Ascending aorta (tissue), 2 donors: ENCODE measurements around the gene IGHMBP2. TPM values are rescaled to one million over a fixed set of nuclear protein-coding genes. Genes with fewer than 3 reads are reported as not detected.
A peak's percentile ranks its signal among the peaks of the same experiment; 100 is the strongest.

Source experiments
- DNase-seq, 2 donors: peaks; one replicate each; pipeline ENCODE4 v3.0.0-alpha.2; 2019; ENCODE audit warnings: low spot score in 2 of 2
- H3K27ac ChIP-seq, 2 donors: fragments of 200-600 bp; sonication (generic); one replicate each; pipeline ENCODE4 v1.5.1; 2016 to 2017; ENCODE audit warnings: mild to moderate bottlenecking in 1 of 2
- H3K27me3 ChIP-seq: fragments of 200-600 bp; sonication (generic); one replicate; pipeline ENCODE4 v1.5.1; 2017
- H3K36me3 ChIP-seq, 2 donors: fragments of 200-600 bp; sonication (generic); one replicate each; pipeline ENCODE4 v1.5.1; 2016
- H3K4me1 ChIP-seq, 2 donors: fragments of 200-600 bp; sonication (generic); one replicate each; pipeline ENCODE4 v1.5.1; 2016 to 2017; ENCODE audit warnings: mild to moderate bottlenecking in 1 of 2
- H3K4me3 ChIP-seq, 2 donors: fragments of 200-600 bp; sonication (generic); one replicate each; pipeline ENCODE4 v1.5.1; 2016 to 2017; ENCODE audit warnings: mild to moderate bottlenecking in 1 of 2
- H3K9me3 ChIP-seq, 2 donors: fragments of 200-600 bp; sonication (generic); one replicate each; pipeline ENCODE4 v1.5.1; 2016
- CTCF ChIP-seq, 3 experiments: fragments of 200-600 bp in 2 of 3; fragments of 450-650 bp in 1 of 3; sonication (generic) in 2 of 3; IDR thresholded peaks; one replicate each; pipeline ENCODE4 v1.5.1; 2016 to 2019; ENCODE audit warnings: antibody characterized with exemption in 3 of 3, mild to moderate bottlenecking in 1 of 3, moderate library complexity in 1 of 3
- intact Hi-C: fragments of 100-400 bp; cut with DNase I; formaldehyde crosslinking; loops from one replicate; pipeline ENCODE4 v1.15.1; 2023
- total RNA-seq: library from RNA; depleted of rRNA; stranded (reverse); fragments of >200 nt; gene quantifications from one replicate; pipeline ENCODE4 v1.1.0, GENCODE V29; 2016

Gene IGHMBP2
- total RNA-seq, 1 donor from 2014 or later: 52.0 TPM

GRCh38 chr11:68982134-68982533 lies 78.4 kb downstream of the IGHMBP2 start:
- no peak overlapping the region for H3K4me3 ChIP-seq
- peaks cover 4 to 5% of the 10 kb centered on the region in 2 donors for H3K9me3 ChIP-seq
- no peak overlapping the region for H3K27ac ChIP-seq
- H3K36me3 ChIP-seq: no peaks in the 10 kb centered on the region
- no peak for TF ChIP-seq CTCF (IDR thresholded peaks at IDR 0.05)
- intact Hi-C loops: no loop called here
- no peak for DNase-seq
- no peaks in the 10 kb centered on the region for H3K27me3 ChIP-seq
- H3K4me1 ChIP-seq: no peaks in the 10 kb centered on the region

GRCh38 chr11:68983801-68984200 lies 80.1 kb downstream of the IGHMBP2 start:
- no peak overlapping the region for H3K4me3 ChIP-seq
- TF ChIP-seq CTCF (IDR thresholded peaks at IDR 0.05): no peak
- H3K27me3 ChIP-seq: no peaks in the 10 kb centered on the region
- H3K9me3 ChIP-seq: peaks cover 4 to 5% of the 10 kb centered on the region in 2 donors
- H3K27ac ChIP-seq: no peak overlapping the region
- DNase-seq: peak in 1 of 2 donors; percentile 45
- intact Hi-C loops: no loop called here
- no peaks in the 10 kb centered on the region for H3K4me1 ChIP-seq
- no peaks in the 10 kb centered on the region for H3K36me3 ChIP-seq

GRCh38 chr11:68987211-68987610 lies 83.5 kb downstream of the IGHMBP2 start:
- TF ChIP-seq CTCF (IDR thresholded peaks at IDR 0.05): no peak
- DNase-seq: no peak
- no peaks in the 10 kb centered on the region for H3K27me3 ChIP-seq
- H3K36me3 ChIP-seq: no peaks in the 10 kb centered on the region
- H3K9me3 ChIP-seq: peaks cover 4 to 5% of the 10 kb centered on the region in 2 donors
- H3K4me3 ChIP-seq: no peak overlapping the region
- intact Hi-C loops: no loop called here
- H3K27ac ChIP-seq: no peak overlapping the region
- H3K4me1 ChIP-seq: no peaks in the 10 kb centered on the region

- no peaks in the 10 kb centered on the region for H3K36me3 ChIP-seq
- H3K4me3 ChIP-seq: no peak overlapping the region
- intact Hi-C loops: no loop called here
- H3K27me3 ChIP-seq: no peaks in the 10 kb centered on the region
- H3K4me1 ChIP-seq: no peaks in the 10 kb centered on the region
- DNase-seq: no peak
- no peak overlapping the region for H3K27ac ChIP-seq
- peaks cover 4 to 5% of the 10 kb centered on the region in 2 donors for H3K9me3 ChIP-seq
- no peak for TF ChIP-seq CTCF (IDR thresholded peaks at IDR 0.05)
These were observed 84.8 kb downstream of the IGHMBP2 start for GRCh38 chr11:68988491-68988890.

Other genes starting within 250 kb of the IGHMBP2 start
- not detected for gene GAL, start 219.3 kb upstream of the IGHMBP2 start, total RNA-seq
- not detected for gene TESMIN, start 152.4 kb upstream of the IGHMBP2 start, total RNA-seq
- 76.3 TPM for gene CPT1A, start 62.0 kb upstream of the IGHMBP2 start, total RNA-seq
- gene MRPL21, start 59 bp upstream of the IGHMBP2 start, total RNA-seq: 14.2 TPM
- gene MRGPRD, start 77.1 kb downstream of the IGHMBP2 start, total RNA-seq: not detected
- 209 TPM for gene MRGPRF, start 109.4 kb downstream of the IGHMBP2 start, total RNA-seq
- gene TPCN2, start 145.0 kb downstream of the IGHMBP2 start, total RNA-seq: 24.9 TPM